Kidney (tissue), 14 donors: ENCODE results near the gene PAXX. TPM values are rescaled to one million over a fixed set of nuclear protein-coding genes. Genes with fewer than 3 reads are reported as not detected.

Source experiments
- DNase-seq, 5 donors: peaks; one replicate each; pipeline ENCODE4 v3.0.0-alpha.2; 2013 to 2020
- FAIRE-seq: peaks from 2 replicates; lab custom pipeline; 2012; peaks lifted over from hg19 to GRCh38; lab: Jason Lieb, UNC
- H3K27ac ChIP-seq, 2 donors: one replicate each; pipeline ENCODE4 v1.7.0; 2013; ENCODE audit warnings: low read depth in 2 of 2, low read length in 2 of 2, inconsistent platforms in 1 of 2
- H3K27me3 ChIP-seq: one replicate; pipeline ENCODE4 v1.7.1; 2013; ENCODE audit warnings: low read length, inconsistent platforms; ENCODE audit not compliant: control insufficient read depth, insufficient read depth
- H3K36me3 ChIP-seq, 3 donors: one replicate each; pipeline versions ENCODE4 v1.7.0 to v1.7.1; 2013; ENCODE audit warnings: low read length in 3 of 3, control low read depth in 1 of 3, inconsistent platforms in 1 of 3; ENCODE audit not compliant: insufficient read depth in 3 of 3, control insufficient read depth in 2 of 3
- H3K4me1 ChIP-seq, 3 donors: one replicate each; pipeline versions ENCODE4 v1.7.0 to v1.7.1; 2013; ENCODE audit warnings: low read length in 3 of 3, inconsistent platforms in 1 of 3, low read depth in 1 of 3; ENCODE audit not compliant: control insufficient read depth in 2 of 3, insufficient read depth in 2 of 3
- H3K4me3 ChIP-seq, 3 donors: one replicate each; pipeline versions ENCODE4 v1.7.0 to v1.8.1; 2013; ENCODE audit warnings: low read length in 3 of 3, control low read depth in 1 of 3, inconsistent platforms in 1 of 3
- H3K9ac ChIP-seq, 3 donors: one replicate each; pipeline versions ENCODE4 v1.7.0 to v1.7.1; 2013; ENCODE audit warnings: low read length in 3 of 3, control low read depth in 1 of 3, inconsistent platforms in 1 of 3
- H3K9me3 ChIP-seq, 3 donors: one replicate each; pipeline versions ENCODE4 v1.7.0 to v1.7.1; 2013; ENCODE audit warnings: low read length in 3 of 3, control low read depth in 1 of 3, inconsistent platforms in 1 of 3; ENCODE audit not compliant: control insufficient read depth in 2 of 3, insufficient read depth in 1 of 3
- intact Hi-C: fragments of 100-400 bp; cut with DNase I; formaldehyde crosslinking; loops from one replicate; pipeline ENCODE4 v1.11.1; 2022
- polyA plus RNA-seq: library from polyadenylated mRNA; stranded (reverse); fragments of 350-450 nt; fragmentation: Illumina TruSeq; extraction: RNeasy Lipid Tissue Mini Kit (QIAGEN cat#74804); gene quantifications from one replicate; pipeline ENCODE4 v1.2.3, GENCODE V29; 2014; ENCODE audit warnings: low read depth, low replicate concordance; ENCODE audit not compliant: insufficient read depth
- total RNA-seq: library from RNA; stranded (reverse); fragmentation: NEBNext Ultra II Directional; extraction: Animal tissue kit (Norgen Biotek cat#: 25700); gene quantifications from one replicate; pipeline ENCODE4 v1.2.1, GENCODE V29; 2021
- TF ChIP-seq, protein P1 (sequence below): IDR thresholded peaks from 3 replicates; pipeline ENCODE4 v1.5.1; 2012; ENCODE audit warnings: mild to moderate bottlenecking, moderate library complexity, borderline replicate concordance; ENCODE audit not compliant: insufficient read depth; ENCODE audit errors: extremely low read depth
- donor health status: control.
- donor health status: control.
- donor health status: control.
- donor health status: control.
- donor health status: control.
- donor health status: DM: yes; HTN: yes; CAD: no.
- donor health status: Normal renal cell carcinoma (clear cell type).

The PAXX gene
- total and polyA plus RNA-seq, 2 donors from 2014 or later, result 54.2 to 80.9 TPM

DNA sequence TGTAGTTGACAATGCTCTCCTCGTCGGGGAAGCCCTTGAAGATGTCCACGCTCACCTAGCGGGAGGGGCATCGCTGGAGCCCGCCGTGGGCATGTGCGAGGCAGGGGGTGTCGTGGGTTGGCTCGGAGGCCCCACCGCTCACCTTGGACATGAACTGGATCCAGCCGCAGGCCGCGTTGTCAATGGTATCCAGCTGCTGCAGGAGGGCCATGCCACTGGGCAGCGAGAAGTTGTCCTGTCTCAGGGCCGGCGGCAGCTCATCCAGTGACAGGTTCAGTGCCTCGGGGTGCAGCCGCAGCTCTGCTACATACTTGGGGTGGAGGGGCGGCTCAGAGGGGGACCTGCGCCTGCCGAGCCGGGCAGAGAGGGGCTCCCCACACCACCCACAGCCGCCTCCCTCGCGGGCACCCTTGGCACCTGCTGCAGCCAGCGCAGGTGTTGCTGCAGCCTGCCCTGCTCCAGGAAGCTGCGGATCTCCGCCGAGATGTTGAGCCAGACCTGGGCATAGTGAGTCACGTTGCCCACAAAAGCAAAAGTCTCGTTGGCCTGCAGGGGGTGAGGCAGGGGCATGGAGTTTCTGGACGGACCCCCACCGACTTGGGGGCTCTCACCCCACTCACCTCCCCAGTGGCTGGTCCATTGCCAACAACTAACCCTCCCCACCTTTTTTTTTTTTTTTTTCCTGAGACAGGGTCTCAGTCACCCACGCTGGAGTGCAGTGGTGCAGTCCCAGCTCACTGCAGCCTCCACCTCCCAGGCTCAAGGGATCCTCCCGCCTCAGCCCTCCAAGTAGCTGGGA lies 26.7 kb downstream of the PAXX start:
- H3K36me3 ChIP-seq, result peaks cover 0 to 8% (median 0%) of the 10 kb centered on the region in 3 donors
- no peak overlapping the region for H3K4me3 ChIP-seq
- H3K27me3 ChIP-seq, result no peaks in the 10 kb centered on the region
- TF ChIP-seq, protein P1, sequence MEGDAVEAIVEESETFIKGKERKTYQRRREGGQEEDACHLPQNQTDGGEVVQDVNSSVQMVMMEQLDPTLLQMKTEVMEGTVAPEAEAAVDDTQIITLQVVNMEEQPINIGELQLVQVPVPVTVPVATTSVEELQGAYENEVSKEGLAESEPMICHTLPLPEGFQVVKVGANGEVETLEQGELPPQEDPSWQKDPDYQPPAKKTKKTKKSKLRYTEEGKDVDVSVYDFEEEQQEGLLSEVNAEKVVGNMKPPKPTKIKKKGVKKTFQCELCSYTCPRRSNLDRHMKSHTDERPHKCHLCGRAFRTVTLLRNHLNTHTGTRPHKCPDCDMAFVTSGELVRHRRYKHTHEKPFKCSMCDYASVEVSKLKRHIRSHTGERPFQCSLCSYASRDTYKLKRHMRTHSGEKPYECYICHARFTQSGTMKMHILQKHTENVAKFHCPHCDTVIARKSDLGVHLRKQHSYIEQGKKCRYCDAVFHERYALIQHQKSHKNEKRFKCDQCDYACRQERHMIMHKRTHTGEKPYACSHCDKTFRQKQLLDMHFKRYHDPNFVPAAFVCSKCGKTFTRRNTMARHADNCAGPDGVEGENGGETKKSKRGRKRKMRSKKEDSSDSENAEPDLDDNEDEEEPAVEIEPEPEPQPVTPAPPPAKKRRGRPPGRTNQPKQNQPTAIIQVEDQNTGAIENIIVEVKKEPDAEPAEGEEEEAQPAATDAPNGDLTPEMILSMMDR, result no peak
- DNase-seq, result no peak
- no peaks in the 10 kb centered on the region for H3K4me1 ChIP-seq
- no peak for FAIRE-seq
- no peak overlapping the region for H3K9ac ChIP-seq
- H3K9me3 ChIP-seq, result no peaks in the 10 kb centered on the region
- intact Hi-C loops, result no loop called here
- H3K27ac ChIP-seq, result no peak overlapping the region

DNA sequence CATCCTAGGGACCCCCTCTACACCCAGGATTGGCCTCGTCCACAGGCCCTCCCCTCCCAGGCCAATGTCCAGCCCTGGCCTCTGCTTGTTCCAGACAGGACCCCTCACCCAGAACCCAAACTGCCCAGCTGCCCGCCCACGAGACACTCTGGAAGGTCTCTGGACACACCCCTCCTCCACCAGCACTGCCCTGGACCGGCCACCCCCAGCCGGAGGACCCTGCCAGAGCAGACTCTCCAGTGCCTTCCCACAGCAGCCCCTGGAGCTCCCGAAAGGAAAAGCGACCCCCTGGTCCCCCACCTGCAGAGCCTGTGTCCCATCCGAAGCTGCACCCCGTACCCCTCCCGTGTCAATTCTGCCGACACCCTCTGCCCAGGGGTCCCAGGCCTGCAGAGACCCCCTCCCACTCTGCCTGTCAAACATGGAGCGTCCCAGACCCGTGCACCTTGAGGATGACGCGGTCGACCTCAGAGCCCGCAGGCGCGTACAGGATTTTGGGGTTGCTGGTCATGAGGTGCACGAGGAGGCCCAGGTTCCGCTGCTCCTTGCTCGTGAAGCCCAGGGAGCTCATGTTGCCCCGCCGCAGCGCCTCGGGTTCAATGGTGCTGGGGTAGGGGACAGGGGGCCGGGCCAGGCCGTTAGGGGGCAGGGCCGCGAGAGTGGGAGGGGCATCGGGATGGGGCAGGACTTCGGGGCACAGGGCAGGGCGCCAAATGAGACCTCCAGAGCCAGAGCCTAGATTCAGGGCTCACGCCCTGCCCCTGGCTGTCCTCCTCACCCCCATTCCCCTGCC lies 27.9 kb downstream of the PAXX start:
- Histone ChIP-seq H3K36me3 (peaks cover 0 to 8% (median 0%) of the 10 kb centered on the region in 3 donors), H3K4me1 (peaks cover 0 to 2% (median 0%) of the 10 kb centered on the region in 3 donors), H3K9me3 (no peaks in the 10 kb centered on the region), H3K27ac (no peak overlapping the region), H3K4me3 (no peak overlapping the region), H3K9ac (no peak overlapping the region), H3K27me3 (no peaks in the 10 kb centered on the region)
- intact Hi-C loops, result loop anchor here (10.0 kb wide), 1 partner anchor 65 kb away; the partner anchor contains the start of gene LCN12
- DNase-seq, result no peak
- TF ChIP-seq, protein P1, result no peak
- no peak for FAIRE-seq

DNA sequence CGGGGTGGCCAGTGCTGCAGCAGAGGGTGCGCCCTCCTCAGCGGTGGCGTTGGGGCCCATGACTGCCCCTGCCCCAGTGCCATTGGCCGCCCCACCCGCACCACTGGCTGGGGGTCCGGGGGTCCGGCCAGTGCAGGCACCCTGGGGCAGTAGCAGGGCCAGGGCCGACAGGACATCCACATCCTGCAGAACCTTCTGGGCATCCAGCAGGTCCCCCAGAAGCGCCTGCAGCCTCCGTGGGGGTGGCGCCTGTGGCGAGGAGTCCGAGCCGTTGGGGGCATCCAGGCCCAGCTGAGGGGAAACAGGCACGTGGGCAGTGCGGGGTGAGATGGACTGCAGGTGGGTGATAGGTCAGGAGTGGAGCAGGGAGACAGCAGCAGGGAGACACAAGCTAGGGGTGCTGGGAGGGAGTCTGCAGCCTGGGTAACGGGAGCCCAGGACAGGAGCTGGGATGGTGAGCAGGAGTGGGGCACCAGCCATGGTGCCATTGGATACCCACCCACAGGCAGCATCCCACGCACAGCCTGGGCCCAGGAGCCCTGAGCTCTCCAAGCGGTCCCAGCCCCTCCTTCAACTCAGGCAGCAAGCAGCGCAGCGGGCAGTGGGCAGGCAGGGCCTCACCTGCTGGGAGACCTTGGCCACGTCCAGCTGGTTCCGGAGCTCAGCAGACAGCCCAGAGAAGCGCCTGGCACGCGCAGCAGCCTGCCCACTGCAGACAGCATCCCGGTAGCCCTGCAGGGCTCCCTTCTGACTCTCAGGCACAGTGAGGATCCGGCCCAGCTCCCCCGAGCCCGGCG lies 28.7 kb downstream of the PAXX start:
- Histone ChIP-seq H3K4me1 (peaks cover 0 to 6% (median 0%) of the 10 kb centered on the region in 3 donors), H3K27ac (no peak overlapping the region), H3K27me3 (no peaks in the 10 kb centered on the region), H3K9ac (no peak overlapping the region), H3K36me3 (peaks cover 0 to 8% (median 0%) of the 10 kb centered on the region in 3 donors), H3K4me3 (no peak overlapping the region), H3K9me3 (no peaks in the 10 kb centered on the region)
- FAIRE-seq (no peak), DNase-seq (no peak)
- TF ChIP-seq, protein P1, result no peak
- intact Hi-C loops, result loop anchor here (10.0 kb wide), 1 partner anchor 66 kb away; the partner anchor contains the start of gene LCN12
